NCI-H187 treated with DMSO at 0.1 percent for 48 hours (cell line): ENCODE results near the gene CNTNAP5.

Source experiments
- DNase-seq: peaks from one replicate; lab custom pipeline; 2025; lab: John Stamatoyannopoulos, UW

CNTNAP5 gene

GRCh38 chr2:124814968-124815745 lies 790.1 kb downstream of the CNTNAP5 start:
- DNase-seq = no peak

- DNase-seq = no peak
These were observed 790.9 kb downstream of the CNTNAP5 start for GRCh38 chr2:124816007-124816406.

GRCh38 chr2:124822516-124822915 lies 797.4 kb downstream of the CNTNAP5 start:
- DNase-seq = no peak

GRCh38 chr2:124824441-124824840 lies 799.4 kb downstream of the CNTNAP5 start:
- no peak for DNase-seq

- DNase-seq = no peak
These were observed 807.4 kb downstream of the CNTNAP5 start for GRCh38 chr2:124832521-124832920.

- no peak for DNase-seq
These were observed 809.2 kb downstream of the CNTNAP5 start for GRCh38 chr2:124834331-124834730.

GRCh38 chr2:124835331-124835730 lies 810.2 kb downstream of the CNTNAP5 start:
- no peak for DNase-seq

GRCh38 chr2:124836416-124836815 lies 811.3 kb downstream of the CNTNAP5 start:
- no peak for DNase-seq

GRCh38 chr2:124837496-124837895 lies 812.4 kb downstream of the CNTNAP5 start:
- no peak for DNase-seq

GRCh38 chr2:124838406-124838805 lies 813.3 kb downstream of the CNTNAP5 start:
- no peak for DNase-seq

- DNase-seq = no peak
These were observed 842.2 kb downstream of the CNTNAP5 start for GRCh38 chr2:124867247-124867646.

- no peak for DNase-seq
These were observed 849.1 kb downstream of the CNTNAP5 start for GRCh38 chr2:124874219-124874618.

- DNase-seq = no peak
These were observed 849.6 kb downstream of the CNTNAP5 start for GRCh38 chr2:124874676-124875075.

- no peak for DNase-seq
These were observed 850.6 kb downstream of the CNTNAP5 start for GRCh38 chr2:124875627-124876244.

- DNase-seq = no peak
These were observed 852.1 kb downstream of the CNTNAP5 start for GRCh38 chr2:124877141-124877577.

- no peak for DNase-seq
These were observed 854.6 kb downstream of the CNTNAP5 start for GRCh38 chr2:124879640-124880039.

- DNase-seq = no peak
These were observed 855.9 kb downstream of the CNTNAP5 start for GRCh38 chr2:124880995-124881394.

GRCh38 chr2:124882423-124882822 lies 857.3 kb downstream of the CNTNAP5 start:
- DNase-seq = no peak

- DNase-seq = no peak
These were observed 858.5 kb downstream of the CNTNAP5 start for GRCh38 chr2:124883595-124883994.

GRCh38 chr2:124884315-124884714 lies 859.2 kb downstream of the CNTNAP5 start:
- DNase-seq = no peak

- no peak for DNase-seq
These were observed 861.1 kb downstream of the CNTNAP5 start for GRCh38 chr2:124886216-124886615.

- no peak for DNase-seq
These were observed 862.4 kb downstream of the CNTNAP5 start for GRCh38 chr2:124887466-124887865.

GRCh38 chr2:124888431-124888830 lies 863.3 kb downstream of the CNTNAP5 start:
- DNase-seq = no peak

- DNase-seq = no peak
These were observed 869.1 kb downstream of the CNTNAP5 start for GRCh38 chr2:124894199-124894598.
